ENCODE data around the gene ARL5A.

ARL5A gene

DNA sequence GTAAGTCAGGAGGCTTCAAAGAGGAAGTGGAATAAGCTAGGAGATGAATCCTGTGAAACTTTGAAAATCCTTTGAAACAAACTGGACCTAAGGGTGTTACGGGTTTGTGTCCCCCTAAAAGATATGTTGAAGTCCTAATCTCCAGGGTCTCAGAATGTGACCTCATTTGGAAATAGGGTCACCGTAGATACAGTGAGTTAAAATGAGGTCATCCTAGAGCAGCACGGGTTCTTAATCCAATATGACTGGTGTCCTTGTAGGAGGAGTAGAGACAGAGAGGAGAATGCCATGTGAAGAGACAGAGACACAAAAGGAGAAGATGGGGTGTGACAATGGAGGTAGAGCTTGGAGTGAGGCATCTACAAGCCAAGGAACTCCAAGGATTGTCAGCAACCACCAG, 67.0 kb downstream of the ARL5A start:
- Histone ChIP-seq H3K4me1 (ENCODE audit: control insufficient read depth, insufficient read depth, low read length) (no peaks in the 10 kb centered on the region), H3K4me2 (ENCODE audit: low read length) (no peak overlapping the region), H3K9ac (ENCODE audit: low read depth, low read length) (no peak overlapping the region), H3K27me3 (ENCODE audit: control insufficient read depth, insufficient read depth, low read length) (no peaks in the 10 kb centered on the region), H3K36me3 (ENCODE audit: insufficient read depth, low read length) (no peaks in the 10 kb centered on the region), H3K9me3 (replicated peaks; ENCODE audit: low read length) (no peaks in the 10 kb centered on the region), H3K4me3 (ENCODE audit: low read length) (no peak overlapping the region)

DNA sequence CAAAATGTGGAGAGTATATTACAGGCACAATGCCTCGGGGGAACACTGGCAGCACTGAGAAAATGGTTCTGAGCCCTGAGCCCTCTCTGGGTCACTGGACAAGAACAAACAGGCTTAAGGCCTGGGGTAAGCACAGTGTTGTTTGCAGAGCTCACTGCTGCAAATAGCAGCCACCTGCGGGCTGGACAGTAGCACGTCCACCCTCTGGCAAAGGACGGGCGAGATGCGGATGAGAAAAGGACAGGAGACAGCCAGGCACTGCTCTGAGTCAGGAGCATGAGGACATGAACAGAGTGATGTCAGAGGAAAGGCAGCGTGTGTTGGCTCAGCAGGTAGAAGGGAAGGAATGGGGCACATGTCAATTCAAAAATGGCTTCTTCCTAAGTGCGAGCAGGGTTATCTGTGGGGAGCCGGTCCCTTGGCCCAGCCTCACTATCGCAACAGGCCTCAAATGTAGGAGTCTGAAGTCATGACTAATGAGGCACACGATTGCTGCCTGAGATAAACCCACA, 68.0 kb downstream of the ARL5A start:
- H3K9ac ChIP-seq (ENCODE audit: low read depth, low read length): no peak overlapping the region
- H3K4me2 ChIP-seq (ENCODE audit: low read length): no peak overlapping the region
- H3K9me3 ChIP-seq (replicated peaks; ENCODE audit: low read length): no peaks in the 10 kb centered on the region
- no peak overlapping the region for H3K4me3 ChIP-seq (ENCODE audit: low read length)
- no peaks in the 10 kb centered on the region for H3K27me3 ChIP-seq (ENCODE audit: control insufficient read depth, insufficient read depth, low read length)
- H3K36me3 ChIP-seq (ENCODE audit: insufficient read depth, low read length): no peaks in the 10 kb centered on the region
- no peaks in the 10 kb centered on the region for H3K4me1 ChIP-seq (ENCODE audit: control insufficient read depth, insufficient read depth, low read length)

DNA sequence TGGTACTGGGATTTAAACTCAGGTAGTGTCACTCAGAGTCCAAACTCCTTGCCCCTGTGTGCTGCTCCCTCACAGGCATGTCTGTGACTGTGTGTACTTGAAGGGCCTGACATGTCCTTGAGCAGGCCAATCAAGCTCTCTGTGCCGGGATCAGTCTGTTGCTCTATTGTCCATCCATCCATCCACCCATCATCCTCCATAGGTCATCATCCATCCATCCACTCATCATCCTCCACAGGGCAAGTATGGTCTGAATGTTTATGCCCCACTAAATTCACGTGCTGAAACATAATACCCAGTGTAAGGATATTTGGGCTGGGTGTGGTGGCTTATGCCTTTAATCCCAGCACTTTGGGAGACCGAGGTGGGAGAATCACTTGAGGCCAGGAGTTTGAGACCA, 69.5 kb downstream of the ARL5A start:
- Histone ChIP-seq H3K36me3 (ENCODE audit: insufficient read depth, low read length) (no peaks in the 10 kb centered on the region), H3K9me3 (replicated peaks; ENCODE audit: low read length) (no peaks in the 10 kb centered on the region), H3K4me3 (ENCODE audit: low read length) (no peak overlapping the region), H3K9ac (ENCODE audit: low read depth, low read length) (no peak overlapping the region), H3K4me2 (ENCODE audit: low read length) (no peak overlapping the region), H3K27me3 (ENCODE audit: control insufficient read depth, insufficient read depth, low read length) (no peaks in the 10 kb centered on the region), H3K4me1 (ENCODE audit: control insufficient read depth, insufficient read depth, low read length) (no peaks in the 10 kb centered on the region)

DNA sequence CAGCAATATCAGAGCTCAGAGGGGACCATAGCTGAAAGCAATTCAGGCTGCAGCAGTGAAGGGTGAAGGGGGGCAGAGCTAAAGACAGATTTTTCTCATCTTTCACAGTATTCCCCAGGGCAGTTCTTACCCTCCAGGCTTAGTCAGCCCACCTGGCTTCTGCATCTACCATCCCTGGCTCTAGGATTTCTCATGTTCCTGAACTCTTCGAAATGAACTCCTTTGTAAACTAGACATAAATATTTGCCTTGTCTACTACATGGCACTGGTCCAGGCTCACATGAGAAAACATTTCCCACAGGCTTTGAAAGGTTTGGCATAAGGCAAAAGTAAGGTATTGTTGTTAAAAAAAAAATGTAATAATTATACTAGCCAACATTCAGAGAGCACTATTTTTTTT, 70.4 kb downstream of the ARL5A start:
- H3K9me3 ChIP-seq (replicated peaks; ENCODE audit: low read length): no peaks in the 10 kb centered on the region
- H3K4me3 ChIP-seq (ENCODE audit: low read length): no peak overlapping the region
- no peaks in the 10 kb centered on the region for H3K4me1 ChIP-seq (ENCODE audit: control insufficient read depth, insufficient read depth, low read length)
- no peak overlapping the region for H3K4me2 ChIP-seq (ENCODE audit: low read length)
- no peaks in the 10 kb centered on the region for H3K27me3 ChIP-seq (ENCODE audit: control insufficient read depth, insufficient read depth, low read length)
- H3K36me3 ChIP-seq (ENCODE audit: insufficient read depth, low read length): no peaks in the 10 kb centered on the region
- no peak overlapping the region for H3K9ac ChIP-seq (ENCODE audit: low read depth, low read length)

DNA sequence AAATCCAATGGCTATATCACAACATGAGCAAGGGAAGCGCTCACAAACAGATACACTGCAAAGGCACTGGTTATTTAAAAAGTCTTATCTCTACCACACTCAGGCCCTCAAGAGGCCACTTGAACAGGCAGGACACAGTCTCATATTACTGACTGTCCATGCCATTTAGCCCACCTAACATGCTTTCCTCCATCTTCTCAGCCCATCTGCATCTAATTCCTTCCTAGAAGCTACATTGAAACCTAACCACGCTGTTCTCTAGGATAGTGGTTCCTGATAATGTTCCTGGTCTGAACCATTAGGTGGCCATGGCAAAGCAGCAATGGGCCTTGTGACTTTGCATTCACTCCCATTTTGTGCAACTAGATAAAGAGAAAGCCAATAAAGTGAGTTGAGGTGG, 71.4 kb downstream of the ARL5A start:
- Histone ChIP-seq H3K27me3 (ENCODE audit: control insufficient read depth, insufficient read depth, low read length) (no peaks in the 10 kb centered on the region), H3K9me3 (replicated peaks; ENCODE audit: low read length) (no peaks in the 10 kb centered on the region), H3K4me2 (ENCODE audit: low read length) (no peak overlapping the region), H3K36me3 (ENCODE audit: insufficient read depth, low read length) (no peaks in the 10 kb centered on the region), H3K4me1 (ENCODE audit: control insufficient read depth, insufficient read depth, low read length) (no peaks in the 10 kb centered on the region), H3K9ac (ENCODE audit: low read depth, low read length) (no peak overlapping the region), H3K4me3 (ENCODE audit: low read length) (no peak overlapping the region)

DNA sequence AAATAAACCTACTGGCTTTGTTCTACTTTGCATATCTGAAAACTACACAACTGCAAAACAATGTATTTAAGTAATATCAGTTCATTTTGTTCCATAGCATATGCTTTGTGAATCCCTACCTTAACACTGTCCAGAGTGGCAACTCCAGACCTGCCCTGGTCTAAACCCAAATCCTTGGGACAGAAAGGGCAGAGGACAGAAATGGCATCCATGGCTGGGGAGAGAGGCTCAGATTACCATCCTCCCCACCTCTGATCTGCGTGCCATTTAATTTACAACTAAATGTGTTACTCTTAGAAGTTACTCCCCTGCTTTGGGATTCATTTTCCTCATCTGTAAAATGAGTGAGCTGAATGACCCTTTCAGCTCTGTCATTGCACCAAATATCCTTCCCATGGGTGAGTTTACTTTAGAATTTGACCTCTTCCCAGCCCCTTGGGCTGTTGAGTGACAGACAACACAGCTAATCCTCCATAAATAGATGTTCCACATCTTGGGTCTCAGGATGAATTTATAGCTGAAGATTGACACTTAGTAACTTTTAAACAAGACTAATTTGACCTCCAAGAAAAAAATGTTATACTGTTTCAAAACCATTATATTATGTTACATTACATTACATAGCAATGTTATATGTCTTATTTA, 73.8 kb downstream of the ARL5A start:
- Histone ChIP-seq H3K4me3 (ENCODE audit: low read length) (no peak overlapping the region), H3K9me3 (replicated peaks; ENCODE audit: low read length) (no peaks in the 10 kb centered on the region), H3K9ac (ENCODE audit: low read depth, low read length) (no peak overlapping the region), H3K36me3 (ENCODE audit: insufficient read depth, low read length) (no peaks in the 10 kb centered on the region), H3K4me1 (ENCODE audit: control insufficient read depth, insufficient read depth, low read length) (no peaks in the 10 kb centered on the region), H3K4me2 (ENCODE audit: low read length) (no peak overlapping the region), H3K27me3 (ENCODE audit: control insufficient read depth, insufficient read depth, low read length) (no peaks in the 10 kb centered on the region)

DNA sequence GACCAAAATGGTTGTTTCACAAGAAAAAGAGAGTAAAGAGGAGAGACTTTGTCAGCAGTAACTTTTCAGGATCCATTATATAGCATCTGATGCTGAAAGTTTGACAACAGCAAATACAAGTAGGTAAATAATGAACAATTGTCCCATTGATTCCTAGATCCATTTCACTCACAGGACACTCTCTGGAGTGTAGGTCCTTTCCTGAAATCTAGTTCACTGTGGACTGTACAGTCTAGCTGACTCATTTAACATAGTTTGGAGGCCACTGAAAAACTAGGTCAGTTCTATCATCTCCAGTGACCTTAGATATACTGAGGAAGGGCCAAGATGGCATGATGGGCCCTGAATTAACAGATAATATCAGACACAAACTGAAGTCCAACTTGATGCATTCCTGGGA, 74.7 kb downstream of the ARL5A start:
- Histone ChIP-seq H3K9me3 (replicated peaks; ENCODE audit: low read length) (no peaks in the 10 kb centered on the region), H3K4me1 (ENCODE audit: control insufficient read depth, insufficient read depth, low read length) (no peaks in the 10 kb centered on the region), H3K36me3 (ENCODE audit: insufficient read depth, low read length) (no peaks in the 10 kb centered on the region), H3K4me3 (ENCODE audit: low read length) (no peak overlapping the region), H3K27me3 (ENCODE audit: control insufficient read depth, insufficient read depth, low read length) (no peaks in the 10 kb centered on the region), H3K9ac (ENCODE audit: low read depth, low read length) (no peak overlapping the region), H3K4me2 (ENCODE audit: low read length) (no peak overlapping the region)
